Activated gamma-delta T cell treated with anti-CD3 and anti-CD28 coated beads, Interleukin-2, amount 50 U/mL, for 16 hours (primary cell): ENCODE measurements around the gene RAB10.
"Not testable (repeated sequence)": the region's sequence is repeated elsewhere in the genome, so short reads cannot be mapped to it uniquely, and the experiment has no call there.

ENCODE experiments used
- DNase-seq: peaks from one replicate; pipeline ENCODE4 v3.0.0-alpha.2; 2020; ENCODE audit warnings: low read depth

RAB10 gene

DNA sequence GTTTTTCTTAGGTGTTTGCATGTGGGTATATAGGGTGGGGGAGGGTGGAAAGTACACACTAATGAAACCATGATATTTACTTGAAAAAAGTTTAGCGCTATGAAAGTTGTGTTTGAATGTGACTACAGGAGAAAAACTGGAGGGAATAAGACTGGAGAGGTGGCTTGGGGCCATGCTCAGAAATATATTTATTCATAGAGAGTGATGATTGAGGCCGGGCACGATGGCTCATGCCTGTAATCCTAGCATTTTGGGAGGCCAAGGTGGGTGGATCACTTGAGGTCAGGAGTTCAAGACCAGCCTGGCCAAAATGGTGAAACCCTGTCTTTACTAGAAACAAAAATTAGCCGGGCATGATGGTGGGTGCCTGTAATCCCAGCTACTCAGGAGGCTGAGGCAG lies 55.0 kb downstream of the RAB10 start:
- DNase-seq: not testable (repeated sequence)

GRCh38 chr2:26089337-26089736 lies 55.5 kb downstream of the RAB10 start:
- no peak for DNase-seq

DNA sequence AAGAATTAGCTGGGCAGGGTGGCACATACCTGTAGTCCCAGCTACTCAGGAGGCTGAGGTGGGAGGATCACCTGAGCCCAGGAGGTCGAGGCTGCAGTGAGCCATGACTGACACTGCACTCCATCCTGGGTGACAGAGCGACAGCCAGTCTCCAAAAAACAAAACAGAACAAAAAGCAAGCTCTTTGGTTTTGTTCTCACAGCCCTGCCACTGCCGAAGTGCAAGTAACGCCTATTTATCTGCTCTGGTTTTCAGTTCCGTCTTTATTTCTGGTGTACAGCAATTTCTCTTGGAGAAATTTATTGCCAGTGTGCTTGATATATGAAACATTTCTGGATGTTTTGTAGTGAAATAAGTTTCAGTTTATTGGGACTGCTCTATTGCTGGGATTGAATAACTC lies 61.9 kb downstream of the RAB10 start:
- DNase-seq: no peak

DNA sequence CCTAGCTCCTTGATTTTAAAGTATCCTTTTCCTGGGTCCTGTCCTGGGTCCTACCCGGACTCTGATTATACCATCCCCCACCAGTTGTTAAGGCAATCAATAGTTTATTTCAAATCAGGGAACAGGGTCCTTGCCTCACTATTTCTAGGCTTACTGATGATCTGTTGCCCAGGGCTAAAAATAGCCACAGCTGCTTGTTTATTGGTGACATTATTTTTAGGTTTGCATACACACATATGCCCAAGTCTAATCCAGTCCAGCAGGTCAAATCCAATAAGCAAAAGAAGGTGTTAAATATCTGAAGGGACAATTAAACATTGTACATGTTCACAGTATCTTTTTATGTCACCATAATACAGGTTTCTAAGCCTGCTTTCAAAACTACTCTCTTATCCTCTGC lies 66.0 kb downstream of the RAB10 start:
- no peak for DNase-seq

- DNase-seq: no peak
Measured at GRCh38 chr2:26100384-26100783, 66.5 kb downstream of the RAB10 start.

DNA sequence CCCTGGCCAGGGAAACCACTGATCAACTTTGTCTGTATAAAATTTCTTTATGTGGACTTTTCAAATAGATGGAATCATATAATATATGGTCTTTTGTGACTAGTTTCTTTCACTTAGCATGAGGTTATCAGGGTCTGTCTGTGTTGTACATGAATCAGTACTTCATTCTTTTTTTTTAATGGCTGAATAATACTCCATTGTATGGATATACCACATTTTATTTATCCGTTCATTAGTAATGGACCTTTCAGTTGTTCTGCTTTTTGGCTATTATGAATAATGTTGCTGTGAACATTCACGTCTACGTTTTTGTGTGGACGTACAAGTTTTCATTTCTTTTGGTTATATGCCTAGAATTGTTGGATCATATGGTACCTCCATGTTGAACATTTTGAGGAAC lies 69.9 kb downstream of the RAB10 start:
- DNase-seq: no peak

GRCh38 chr2:26108701-26109100 lies 74.8 kb downstream of the RAB10 start:
- DNase-seq: not testable (repeated sequence)

GRCh38 chr2:26112201-26112600 lies 78.3 kb downstream of the RAB10 start:
- DNase-seq: no peak

- no peak for DNase-seq
Measured at GRCh38 chr2:26114151-26114550, 80.3 kb downstream of the RAB10 start.

- DNase-seq: no peak
Measured at GRCh38 chr2:26118682-26119081, 84.8 kb downstream of the RAB10 start.

- DNase-seq: no peak
Measured at GRCh38 chr2:26119521-26119920, 85.6 kb downstream of the RAB10 start.

DNA sequence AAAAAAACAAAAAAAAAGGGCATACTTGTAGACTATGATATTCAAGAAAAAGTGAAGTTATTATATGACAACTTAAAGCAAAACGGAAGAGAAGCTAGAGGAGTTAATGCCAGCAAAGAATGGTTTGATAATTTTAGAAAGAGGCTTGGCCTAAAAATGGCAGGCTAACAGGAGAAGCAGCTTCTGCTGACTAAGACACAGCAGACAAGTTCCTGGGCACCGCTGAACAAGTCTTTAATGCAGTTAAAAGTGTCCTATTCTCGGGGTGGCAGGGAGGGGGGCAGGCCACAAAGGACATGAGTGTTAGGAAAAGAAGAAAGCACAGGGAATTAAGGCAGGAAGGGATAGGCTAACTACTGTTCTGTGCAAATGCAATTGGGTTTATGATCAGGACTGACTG lies 88.7 kb downstream of the RAB10 start:
- no peak for DNase-seq

DNA sequence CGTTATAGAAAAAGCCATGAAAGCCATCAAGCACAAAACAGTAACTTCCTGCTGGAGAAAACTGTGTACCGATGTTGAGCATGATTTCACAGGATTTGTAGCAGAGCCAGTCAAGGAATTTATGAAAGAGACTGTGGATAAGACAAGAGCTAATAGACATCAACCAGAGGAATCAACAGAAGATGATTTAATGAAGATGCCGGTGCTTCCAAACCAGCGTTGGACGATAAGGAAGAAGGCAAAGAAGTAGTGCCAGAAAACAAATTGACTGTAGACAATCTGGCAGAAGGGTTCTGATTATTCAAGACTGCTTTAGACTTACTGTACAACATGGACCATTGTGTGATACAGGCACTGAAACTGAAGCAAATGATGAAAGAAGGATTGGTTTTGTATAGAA lies 89.5 kb downstream of the RAB10 start:
- DNase-seq: no peak

DNA sequence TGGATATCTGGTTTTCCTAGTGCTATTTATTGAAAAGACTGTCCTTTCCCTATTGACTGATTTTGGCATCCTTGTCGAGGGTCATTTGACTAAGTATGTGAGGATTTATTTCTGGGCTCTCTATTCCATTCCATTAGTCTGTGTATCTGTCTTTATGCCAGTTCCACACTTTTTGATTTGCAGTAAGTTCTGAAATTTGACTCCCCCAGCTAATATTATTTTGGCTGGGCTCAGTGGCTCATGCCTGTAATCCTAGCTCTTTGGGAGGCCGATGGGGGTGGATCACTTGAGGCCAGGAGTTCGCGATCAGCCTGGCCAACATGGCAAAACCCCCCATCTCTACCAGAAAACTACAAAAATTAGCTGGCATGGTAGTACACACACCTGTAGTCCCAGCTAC lies 92.2 kb downstream of the RAB10 start:
- no peak for DNase-seq

- no peak for DNase-seq
Measured at GRCh38 chr2:26128176-26128575, 94.3 kb downstream of the RAB10 start.

DNA sequence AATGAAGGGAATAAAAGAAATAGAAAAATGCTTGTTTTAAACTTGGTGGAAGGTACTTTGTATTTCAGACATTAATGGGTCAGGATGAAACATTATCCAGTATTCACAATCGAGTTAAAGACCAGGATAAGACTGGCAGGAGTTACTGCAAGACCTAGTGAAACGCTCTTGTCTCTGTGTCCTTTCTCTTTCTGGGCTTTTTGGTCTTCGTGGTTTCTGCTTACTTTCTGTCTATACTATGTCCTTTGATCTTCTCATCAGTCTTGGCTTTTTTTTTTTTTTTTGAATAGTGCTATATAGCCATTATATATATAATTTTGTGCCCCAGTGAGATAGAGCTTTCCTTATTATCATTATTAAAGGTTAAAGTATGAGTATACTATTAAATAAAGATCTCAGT lies 96.9 kb downstream of the RAB10 start:
- no peak for DNase-seq

DNA sequence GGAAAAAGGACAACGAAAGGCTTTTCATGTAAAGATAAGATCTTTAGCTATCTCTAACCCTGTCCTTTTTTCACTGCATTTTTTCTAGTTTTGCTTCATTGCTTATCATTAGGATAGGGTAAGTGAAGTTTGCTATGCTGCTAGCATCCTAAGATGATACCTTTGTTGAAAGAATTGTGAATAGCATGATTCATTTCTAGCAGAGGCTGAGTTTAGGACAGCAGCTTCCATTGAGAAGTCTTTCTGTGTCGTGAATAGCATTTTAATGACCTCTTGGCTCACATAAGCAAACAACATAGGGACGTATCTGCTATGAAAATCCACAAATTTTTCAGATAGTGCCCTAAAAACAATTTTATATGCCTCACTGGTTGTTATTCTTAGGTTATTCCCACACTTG lies 102.6 kb downstream of the RAB10 start:
- no peak for DNase-seq

DNA sequence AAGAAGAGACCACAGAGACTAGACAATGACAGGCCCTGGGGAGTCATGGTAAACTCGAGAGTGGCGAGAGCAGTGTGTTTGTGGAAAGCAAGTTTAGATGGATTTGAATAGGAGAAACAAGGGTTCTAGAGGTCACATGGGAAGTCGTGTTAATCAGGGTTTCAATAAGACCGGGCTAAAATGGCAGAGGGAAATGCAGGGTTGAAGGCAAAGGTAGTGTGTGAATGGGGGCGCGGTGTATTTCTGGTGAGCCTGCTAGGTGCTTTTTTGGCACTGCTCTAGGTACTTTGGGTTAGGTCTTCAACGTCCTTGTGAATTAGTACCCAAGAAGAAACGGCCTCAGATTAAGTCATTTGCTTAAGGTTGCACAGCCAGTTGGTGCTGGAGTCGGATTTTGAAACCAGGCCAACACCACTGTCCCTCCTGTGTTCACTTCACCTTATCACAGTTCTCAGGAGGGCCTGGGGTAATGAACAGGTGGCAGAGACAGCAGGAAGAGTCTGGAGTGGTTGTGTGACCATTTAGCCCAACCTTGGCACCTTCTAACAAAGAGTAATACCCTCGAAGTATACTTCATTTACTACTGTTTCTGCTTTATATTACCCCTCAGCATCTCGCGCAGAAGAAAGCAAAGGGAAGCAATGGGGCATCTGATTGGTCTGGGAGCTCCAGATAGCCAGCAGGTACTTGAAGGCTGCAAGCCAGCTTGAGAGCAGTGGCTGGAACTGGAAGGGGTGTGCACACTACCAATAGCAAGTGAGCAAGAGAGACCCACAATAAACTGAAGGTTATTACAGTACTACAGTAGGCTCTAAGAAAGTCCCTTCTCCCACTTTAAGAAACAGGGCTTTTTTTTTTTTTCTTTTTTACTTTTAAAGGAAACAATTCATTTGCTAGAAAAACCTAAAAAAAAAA lies 105.6 kb downstream of the RAB10 start:
- no peak for DNase-seq

GRCh38 chr2:26141145-26141769 lies 107.4 kb downstream of the RAB10 start:
- DNase-seq: no peak

- no peak for DNase-seq
Measured at GRCh38 chr2:26144031-26144430, 110.1 kb downstream of the RAB10 start.

DNA sequence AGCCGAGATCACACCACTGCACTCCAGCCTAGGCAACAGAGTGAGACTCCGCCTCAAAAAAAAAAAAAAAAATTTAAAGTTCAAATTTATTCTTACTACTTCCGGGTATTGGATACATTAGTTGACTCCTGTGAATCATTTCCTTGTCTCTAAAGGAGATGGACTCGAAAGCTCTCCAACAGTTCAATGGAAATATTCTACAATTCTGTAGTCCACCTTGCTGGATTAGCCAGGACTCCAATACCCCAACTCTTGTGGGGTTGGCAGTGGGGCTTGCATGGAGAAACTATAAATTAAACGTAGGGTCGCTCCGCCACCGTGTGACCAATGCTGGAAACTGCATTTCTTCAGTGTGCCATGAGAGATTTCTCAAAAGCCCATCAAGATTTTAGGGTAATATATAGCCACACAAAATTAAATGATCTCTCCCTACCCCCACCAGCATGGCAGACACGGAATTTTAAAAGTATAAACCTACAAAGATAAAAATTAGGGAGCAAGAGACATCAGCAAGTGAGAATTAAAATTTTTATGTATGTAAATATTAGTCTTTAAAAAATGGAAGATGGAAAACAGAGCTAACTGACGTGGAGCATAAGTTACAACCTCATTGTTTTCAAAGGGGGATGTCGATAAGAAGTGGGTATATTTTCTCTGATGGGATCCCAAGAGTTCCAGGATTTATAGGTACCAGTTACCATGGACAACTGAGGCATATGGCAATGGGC lies 111.2 kb downstream of the RAB10 start:
- DNase-seq: peak; percentile 49

GRCh38 chr2:26148501-26148900 lies 114.6 kb downstream of the RAB10 start:
- DNase-seq: no peak

DNA sequence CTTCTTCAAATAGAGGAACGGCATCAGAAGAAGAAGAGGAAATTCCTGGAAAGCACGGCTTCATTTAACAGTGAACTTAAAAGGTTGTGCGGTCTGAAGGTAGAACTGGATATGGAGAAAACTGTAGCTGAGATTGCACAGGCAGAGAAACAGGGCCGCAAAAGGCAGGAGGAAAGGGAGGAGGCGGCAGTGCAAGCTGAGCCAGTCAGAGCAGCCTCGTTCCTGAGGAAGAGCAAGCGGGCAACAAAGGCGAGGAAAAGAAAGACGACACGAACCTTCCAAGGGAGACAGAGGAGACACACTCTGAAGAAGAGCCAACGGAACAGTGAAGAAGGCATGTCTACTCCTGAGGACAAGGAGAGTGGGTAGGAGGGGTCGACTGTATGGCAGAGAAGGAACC lies 116.4 kb downstream of the RAB10 start:
- DNase-seq: no peak
